Pancreas (tissue), 10 donors: ENCODE results near the gene TGFA. TPM values are rescaled to one million over a fixed set of nuclear protein-coding genes. Genes with fewer than 3 reads are reported as not detected.

Experiments used
- ATAC-seq, 4 donors: fragments of 200-7000 bp; cut with Tn5 transposase; one replicate each; pipeline versions ENCODE4 v1.8.0 to v1.9.1; 2020; ENCODE audit warnings: mild to moderate bottlenecking in 4 of 4, moderate library complexity in 4 of 4
- DNase-seq, 6 donors: peaks; one replicate each; pipeline ENCODE4 v3.0.0-alpha.2; 2020
- FAIRE-seq: peaks from 2 replicates; lab custom pipeline; 2012; peaks lifted over from hg19 to GRCh38; lab: Jason Lieb, UNC
- H3K27ac ChIP-seq, 4 donors: fragments of 200-600 bp; sonication (generic); 1 replicate in 3 of 4; 2 replicates in 1 of 4; pipeline versions ENCODE4 v1.5.0 to v1.8.0; 2020
- H3K27me3 ChIP-seq, 4 donors: fragments of 200-600 bp; one replicate each; pipeline ENCODE4 v1.8.0; 2021
- H3K36me3 ChIP-seq, 3 donors: fragments of 200-600 bp; sonication (generic) in 1 of 3; one replicate each; pipeline versions ENCODE4 v1.5.0 to v1.8.0; 2020 to 2021
- H3K4me1 ChIP-seq, 3 donors: fragments of 200-600 bp; one replicate each; pipeline ENCODE4 v1.8.0; 2021
- H3K4me3 ChIP-seq, 4 donors: fragments of 200-600 bp; sonication (generic) in 2 of 4; one replicate each; pipeline versions ENCODE4 v1.5.0 to v1.8.0; 2020 to 2021
- H3K9me3 ChIP-seq, 4 donors: fragments of 200-600 bp; one replicate each; pipeline ENCODE4 v1.8.0; 2021
- WGBS, 2 donors: extraction: QIAGEN DNeasy Blood & Tissue Kit; methylation state at CpG; one replicate each; pipeline ENCODE4 v1.1.7; 2013; 5-methylcytosine and 5-hydroxymethylcytosine counted together
- intact Hi-C, 3 donors: fragments of 100-400 bp; cut with DNase I; formaldehyde crosslinking; loops; one replicate each; pipeline versions ENCODE4 v1.11.1 to v1.14.2; 2022
- polyA plus RNA-seq, 2 donors: library from polyadenylated mRNA; stranded (reverse); fragments of 200-250 nt; gene quantifications; one replicate each; pipeline ENCODE4 v1.2.3, GENCODE V29; 2013
- total RNA-seq, 6 donors: library from RNA; stranded (reverse); fragmentation: NEBNext Ultra II Directional in 4 of 6; extraction: Animal tissue kit (Norgen Biotek cat#: 25700) in 4 of 6; gene quantifications; one replicate each; pipeline versions ENCODE4 v1.2.1 to v1.2.4, GENCODE V29; 2021 to 2023
- TF ChIP-seq, protein P1 (sequence below), 4 donors: fragments of 200-600 bp; sonication (generic) in 3 of 4; IDR thresholded peaks; one replicate each; pipeline versions ENCODE4 v1.5.0 to v1.8.0; 2021; ENCODE audit warnings: antibody characterized with exemption in 4 of 4
- donor health status: healthy with polysubstance abuse.
- donor health status: DM: no; HTN: no; CAD: no; lungs with moderate emphysema.
- donor health status: DM: no; HTN: no; CAD: no.
- donor health status: control.
- donor health status: control.
- donor health status: Bipolar disorder and iron deficiency.
- donor health status: DM: yes; HTN: yes; CAD: no.
- donor health status: DM: no; HTN: no; CAD: no.
- donor health status: DM: no; HTN: no; CAD: no.
- donor health status: DM: yes; HTN: yes; CAD: no.

Gene TGFA
- total RNA-seq (10 to 100 TPM in 2 of 6 donors, 1 to 10 TPM in 4; 5.1 to 13.2 (median 7.7) TPM), polyA plus RNA-seq (1 to 10 TPM; 3.8 TPM)

DNA sequence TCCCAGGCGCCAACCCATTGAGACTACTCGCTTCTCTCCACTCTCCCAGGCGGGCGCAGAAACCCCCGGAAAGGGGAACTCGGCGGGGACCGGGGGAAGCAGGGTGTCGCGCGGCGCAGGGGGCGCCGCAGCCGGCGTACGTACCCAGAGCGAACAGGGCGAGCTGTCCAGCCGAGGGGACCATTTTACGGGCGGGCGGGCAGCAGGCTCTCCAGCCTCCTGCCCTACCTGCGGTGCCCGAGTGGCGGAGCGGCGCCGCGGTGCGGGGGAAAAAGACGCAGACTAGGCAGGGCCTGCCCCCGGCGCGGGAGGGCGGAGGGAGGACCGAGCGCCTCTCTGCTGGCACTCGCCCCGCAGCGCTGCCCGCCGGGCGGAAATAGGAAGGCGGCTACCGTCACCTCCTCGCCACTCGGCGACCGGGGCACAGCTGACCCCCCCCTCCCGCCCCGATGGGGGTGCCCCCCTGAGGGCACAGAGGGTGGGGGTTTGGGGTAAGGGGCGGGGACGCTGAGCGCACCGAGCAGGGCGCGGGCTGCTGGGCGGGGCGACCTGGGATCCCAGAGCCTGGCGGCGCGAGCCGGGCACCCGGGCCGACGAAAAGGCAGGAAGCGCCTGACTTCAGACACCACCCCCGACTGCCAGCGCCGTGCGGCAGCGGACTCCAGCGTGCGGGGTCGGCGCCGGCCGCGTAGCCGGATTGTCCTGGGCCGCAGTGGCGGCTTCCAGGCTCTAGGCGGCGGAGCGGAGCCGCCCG lies at the start of gene TGFA:
TSS of gene TGFA (minus strand) at position 243 of the 754 bp plus-strand sequence. CDS start at position 184, 59 bp downstream.
- no peaks in the 10 kb centered on the region for H3K27me3 ChIP-seq
- no peak for FAIRE-seq

DNA sequence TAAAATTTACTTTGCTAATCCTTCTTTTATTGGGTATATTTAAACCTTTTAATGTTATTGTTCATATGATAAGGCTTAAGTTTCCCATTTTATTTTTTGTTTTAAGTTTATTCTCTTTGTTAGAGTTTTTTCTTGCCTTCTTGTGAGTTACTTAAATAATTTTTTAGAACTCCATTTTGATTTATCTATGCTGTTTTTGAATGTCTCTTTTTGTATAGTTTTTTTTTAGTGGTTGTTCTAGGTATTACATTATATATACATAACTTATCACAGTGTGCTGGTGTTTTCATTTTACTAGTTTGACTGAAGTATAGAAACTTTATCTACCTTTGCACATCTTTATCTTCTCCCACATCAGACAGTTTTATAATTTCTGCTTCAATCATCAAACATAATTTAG lies 49.4 kb upstream of the TGFA start:
- ATAC-seq (no peak), FAIRE-seq (no peak)
- no peak overlapping the region for H3K27ac ChIP-seq

More for the DNA sequence above, at the start of gene TGFA:
- TF ChIP-seq, protein P1, sequence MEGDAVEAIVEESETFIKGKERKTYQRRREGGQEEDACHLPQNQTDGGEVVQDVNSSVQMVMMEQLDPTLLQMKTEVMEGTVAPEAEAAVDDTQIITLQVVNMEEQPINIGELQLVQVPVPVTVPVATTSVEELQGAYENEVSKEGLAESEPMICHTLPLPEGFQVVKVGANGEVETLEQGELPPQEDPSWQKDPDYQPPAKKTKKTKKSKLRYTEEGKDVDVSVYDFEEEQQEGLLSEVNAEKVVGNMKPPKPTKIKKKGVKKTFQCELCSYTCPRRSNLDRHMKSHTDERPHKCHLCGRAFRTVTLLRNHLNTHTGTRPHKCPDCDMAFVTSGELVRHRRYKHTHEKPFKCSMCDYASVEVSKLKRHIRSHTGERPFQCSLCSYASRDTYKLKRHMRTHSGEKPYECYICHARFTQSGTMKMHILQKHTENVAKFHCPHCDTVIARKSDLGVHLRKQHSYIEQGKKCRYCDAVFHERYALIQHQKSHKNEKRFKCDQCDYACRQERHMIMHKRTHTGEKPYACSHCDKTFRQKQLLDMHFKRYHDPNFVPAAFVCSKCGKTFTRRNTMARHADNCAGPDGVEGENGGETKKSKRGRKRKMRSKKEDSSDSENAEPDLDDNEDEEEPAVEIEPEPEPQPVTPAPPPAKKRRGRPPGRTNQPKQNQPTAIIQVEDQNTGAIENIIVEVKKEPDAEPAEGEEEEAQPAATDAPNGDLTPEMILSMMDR (IDR thresholded peaks at IDR 0.05): peak; percentile 65 to 78 (median 68)
- peaks cover 0 to 28% (median 19%) of the 10 kb centered on the region in 3 donors for H3K4me1 ChIP-seq
- ATAC-seq (peak; percentile 82 to 89 (median 83)), DNase-seq (peak; percentile 89 to 94 (median 91))
- peak within 1 kb of the TSS; percentile 92 to 95 (median 94) for H3K27ac ChIP-seq
- WGBS, 2 donors: 0 to 1% methylated on average over 53 to 88 of the region's 88 CpGs
- no peaks in the 10 kb centered on the region for H3K9me3 ChIP-seq
- intact Hi-C loops: no loop called here
- H3K36me3 ChIP-seq: no peaks in the 10 kb centered on the region
- peak within 1 kb of the TSS; percentile 57 to 82 (median 68) for H3K4me3 ChIP-seq

DNA sequence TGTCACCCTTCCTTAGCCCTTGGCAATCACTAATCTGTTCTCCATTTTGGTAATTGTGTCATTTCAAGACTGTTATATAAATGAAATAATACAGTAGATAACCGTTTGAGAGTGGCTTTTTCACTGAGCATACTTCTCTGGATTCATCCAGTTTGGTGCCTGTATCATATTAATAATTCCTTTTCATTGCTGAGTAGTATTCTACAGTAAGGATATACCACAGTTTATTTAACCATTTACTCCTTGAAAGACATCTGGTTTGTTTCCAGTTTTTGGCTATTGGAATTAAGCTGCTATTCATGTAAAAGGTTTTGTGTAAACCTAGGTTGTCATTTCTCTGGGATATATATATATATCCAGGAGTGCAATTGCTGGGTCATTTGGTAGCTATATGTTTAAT lies 44.6 kb upstream of the TGFA start:
- no peak overlapping the region for H3K4me3 ChIP-seq
- no peak for FAIRE-seq
- no peak for DNase-seq
- H3K27me3 ChIP-seq: no peaks in the 10 kb centered on the region
- intact Hi-C loops: no loop called here
- ATAC-seq: no peak
- TF ChIP-seq, protein P1 (IDR thresholded peaks at IDR 0.05): no peak
- no peak overlapping the region for H3K27ac ChIP-seq
- no peaks in the 10 kb centered on the region for H3K9me3 ChIP-seq
- H3K4me1 ChIP-seq: no peaks in the 10 kb centered on the region
- WGBS, 2 donors: 44 to 59% methylated on average over 1 of the region's 1 CpG
- H3K36me3 ChIP-seq: no peaks in the 10 kb centered on the region

More for the DNA sequence above, 49.4 kb upstream of the TGFA start:
- Histone ChIP-seq H3K27me3 (no peaks in the 10 kb centered on the region), H3K36me3 (no peaks in the 10 kb centered on the region), H3K4me1 (no peaks in the 10 kb centered on the region), H3K4me3 (no peak overlapping the region), H3K9me3 (no peaks in the 10 kb centered on the region)
- intact Hi-C loops: no loop called here
- TF ChIP-seq, protein P1 (IDR thresholded peaks at IDR 0.05): peak in 1 of 4 donors; percentile 20
- DNase-seq: no peak

DNA sequence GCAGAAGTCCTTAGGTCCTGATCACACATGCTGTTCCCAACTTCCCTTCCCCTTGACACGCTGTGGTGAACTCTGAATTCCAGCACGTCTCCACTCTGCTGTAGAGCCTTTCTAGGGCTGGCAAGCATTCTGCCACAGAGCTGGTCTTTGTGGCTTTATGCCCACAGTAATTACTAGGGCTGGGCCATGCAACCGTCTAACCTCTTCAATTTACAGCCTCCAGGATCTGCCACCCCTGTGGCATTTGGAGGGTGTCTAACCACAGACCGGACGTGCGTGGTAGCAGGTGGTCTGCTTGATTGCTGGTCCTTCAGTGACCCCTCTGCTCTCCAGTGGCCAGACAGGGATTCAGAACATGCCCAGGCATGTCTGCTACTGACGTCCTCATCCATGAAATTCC lies 43.1 kb upstream of the TGFA start:
- DNase-seq (no peak), FAIRE-seq (no peak), ATAC-seq (no peak)
- H3K27me3 ChIP-seq: no peaks in the 10 kb centered on the region
- no peak overlapping the region for H3K4me3 ChIP-seq
- H3K4me1 ChIP-seq: no peaks in the 10 kb centered on the region
- H3K9me3 ChIP-seq: no peaks in the 10 kb centered on the region
- 68 to 73% methylated on average over 7 of the region's 7 CpGs for WGBS, 2 donors
- TF ChIP-seq, protein P1 (IDR thresholded peaks at IDR 0.05): no peak
- H3K27ac ChIP-seq: no peak overlapping the region
- H3K36me3 ChIP-seq: no peaks in the 10 kb centered on the region
- intact Hi-C loops: no loop called here

DNA sequence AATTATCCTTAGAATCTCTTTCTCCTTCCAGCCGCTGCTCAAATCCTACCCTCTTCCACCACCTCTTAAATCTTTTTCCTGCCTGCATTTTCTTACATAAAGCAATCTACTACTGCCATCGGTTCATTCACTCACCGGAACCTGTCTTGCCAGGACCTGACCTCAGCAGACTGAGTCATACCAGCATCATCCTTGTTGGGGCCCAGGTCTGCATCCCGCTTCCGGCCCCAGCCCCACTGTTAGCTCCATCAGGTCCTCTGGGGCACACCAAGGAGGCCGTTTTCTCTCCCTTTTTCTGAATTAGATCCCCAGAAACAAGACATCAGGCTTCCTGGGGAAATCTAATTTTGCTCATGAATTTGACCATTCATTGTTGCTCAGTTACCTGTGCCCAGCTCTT lies 42.7 kb upstream of the TGFA start:
- WGBS, 2 donors: 85 to 93% methylated on average over 6 of the region's 6 CpGs
- Histone ChIP-seq H3K27me3 (no peaks in the 10 kb centered on the region), H3K27ac (no peak overlapping the region), H3K9me3 (no peaks in the 10 kb centered on the region), H3K36me3 (no peaks in the 10 kb centered on the region), H3K4me1 (no peaks in the 10 kb centered on the region), H3K4me3 (no peak overlapping the region)
- ATAC-seq (no peak), DNase-seq (no peak), FAIRE-seq (no peak)
- TF ChIP-seq, protein P1 (IDR thresholded peaks at IDR 0.05): no peak
- intact Hi-C loops: no loop called here
